Mucosa of stomach (tissue), 1 donor: ENCODE results near the gene CCDC174.

Source experiments
- H3K27me3 ChIP-seq: one replicate; pipeline ENCODE4 v1.7.0; 2013; ENCODE audit warnings: mild to moderate bottlenecking, low read length; ENCODE audit not compliant: control insufficient read depth, insufficient read depth
- H3K36me3 ChIP-seq: one replicate; pipeline ENCODE4 v1.7.0; 2013; ENCODE audit warnings: low read length; ENCODE audit not compliant: control insufficient read depth, insufficient read depth
- H3K4me1 ChIP-seq: one replicate; pipeline ENCODE4 v1.7.0; 2013; ENCODE audit warnings: mild to moderate bottlenecking, low read length; ENCODE audit not compliant: control insufficient read depth, insufficient read depth
- H3K4me3 ChIP-seq: one replicate; pipeline ENCODE4 v1.7.0; 2013; ENCODE audit warnings: low read length
- H3K9ac ChIP-seq: one replicate; pipeline ENCODE4 v1.7.0; 2013; ENCODE audit warnings: mild to moderate bottlenecking, low read length, moderate library complexity
- H3K9me3 ChIP-seq: one replicate; pipeline ENCODE4 v1.7.0; 2013; ENCODE audit warnings: mild to moderate bottlenecking, low read length, moderate library complexity; ENCODE audit not compliant: control insufficient read depth
- donor health status: Pancreatic carcinoma.

The CCDC174 gene

GRCh38 chr3:14691239-14691638, 39.7 kb downstream of the CCDC174 start:
- H3K4me3 ChIP-seq: no peak overlapping the region
- H3K4me1 ChIP-seq: no peaks in the 10 kb centered on the region
- H3K27me3 ChIP-seq: peaks cover 5% of the 10 kb centered on the region
- H3K9me3 ChIP-seq: no peaks in the 10 kb centered on the region
- H3K36me3 ChIP-seq: no peaks in the 10 kb centered on the region
- H3K9ac ChIP-seq: no peak overlapping the region

- Histone ChIP-seq H3K9me3 (no peaks in the 10 kb centered on the region), H3K4me1 (no peaks in the 10 kb centered on the region), H3K27me3 (peaks cover 5% of the 10 kb centered on the region), H3K9ac (no peak overlapping the region), H3K36me3 (no peaks in the 10 kb centered on the region), H3K4me3 (no peak overlapping the region)
Measured at GRCh38 chr3:14691719-14692118, 40.2 kb downstream of the CCDC174 start.

GRCh38 chr3:14698601-14699244, 47.2 kb downstream of the CCDC174 start:
- Histone ChIP-seq H3K4me1 (no peaks in the 10 kb centered on the region), H3K9ac (no peak overlapping the region), H3K9me3 (no peaks in the 10 kb centered on the region), H3K27me3 (no peaks in the 10 kb centered on the region), H3K36me3 (no peaks in the 10 kb centered on the region), H3K4me3 (no peak overlapping the region)

GRCh38 chr3:14699643-14700042, 48.1 kb downstream of the CCDC174 start:
- Histone ChIP-seq H3K4me1 (no peaks in the 10 kb centered on the region), H3K36me3 (no peaks in the 10 kb centered on the region), H3K4me3 (no peak overlapping the region), H3K27me3 (no peaks in the 10 kb centered on the region), H3K9ac (no peak overlapping the region), H3K9me3 (no peaks in the 10 kb centered on the region)

- H3K4me3 ChIP-seq: no peak overlapping the region
- H3K9me3 ChIP-seq: no peaks in the 10 kb centered on the region
- no peaks in the 10 kb centered on the region for H3K27me3 ChIP-seq
- no peaks in the 10 kb centered on the region for H3K4me1 ChIP-seq
- H3K36me3 ChIP-seq: no peaks in the 10 kb centered on the region
- H3K9ac ChIP-seq: no peak overlapping the region
Measured at GRCh38 chr3:14700891-14701290, 49.3 kb downstream of the CCDC174 start.

GRCh38 chr3:14701676-14702075, 50.1 kb downstream of the CCDC174 start:
- Histone ChIP-seq H3K9ac (no peak overlapping the region), H3K4me1 (no peaks in the 10 kb centered on the region), H3K27me3 (no peaks in the 10 kb centered on the region), H3K9me3 (no peaks in the 10 kb centered on the region), H3K4me3 (no peak overlapping the region), H3K36me3 (no peaks in the 10 kb centered on the region)

GRCh38 chr3:14703128-14703750, 51.7 kb downstream of the CCDC174 start:
- no peaks in the 10 kb centered on the region for H3K9me3 ChIP-seq
- H3K4me3 ChIP-seq: no peak overlapping the region
- H3K9ac ChIP-seq: no peak overlapping the region
- H3K4me1 ChIP-seq: no peaks in the 10 kb centered on the region
- no peaks in the 10 kb centered on the region for H3K27me3 ChIP-seq
- no peaks in the 10 kb centered on the region for H3K36me3 ChIP-seq

GRCh38 chr3:14703791-14704190, 52.2 kb downstream of the CCDC174 start:
- Histone ChIP-seq H3K9ac (no peak overlapping the region), H3K9me3 (no peaks in the 10 kb centered on the region), H3K36me3 (no peaks in the 10 kb centered on the region), H3K27me3 (no peaks in the 10 kb centered on the region), H3K4me3 (no peak overlapping the region), H3K4me1 (no peaks in the 10 kb centered on the region)

- Histone ChIP-seq H3K9me3 (no peaks in the 10 kb centered on the region), H3K27me3 (no peaks in the 10 kb centered on the region), H3K4me3 (no peak overlapping the region), H3K36me3 (no peaks in the 10 kb centered on the region), H3K4me1 (no peaks in the 10 kb centered on the region), H3K9ac (no peak overlapping the region)
Measured at GRCh38 chr3:14706096-14706495, 54.5 kb downstream of the CCDC174 start.

GRCh38 chr3:14716591-14716990, 65.0 kb downstream of the CCDC174 start:
- no peak overlapping the region for H3K4me3 ChIP-seq
- H3K4me1 ChIP-seq: no peaks in the 10 kb centered on the region
- H3K9ac ChIP-seq: no peak overlapping the region
- no peaks in the 10 kb centered on the region for H3K27me3 ChIP-seq
- H3K9me3 ChIP-seq: no peaks in the 10 kb centered on the region
- no peaks in the 10 kb centered on the region for H3K36me3 ChIP-seq

- Histone ChIP-seq H3K9me3 (no peaks in the 10 kb centered on the region), H3K36me3 (no peaks in the 10 kb centered on the region), H3K4me1 (no peaks in the 10 kb centered on the region), H3K27me3 (no peaks in the 10 kb centered on the region), H3K4me3 (no peak overlapping the region), H3K9ac (no peak overlapping the region)
Measured at GRCh38 chr3:14717307-14717706, 65.7 kb downstream of the CCDC174 start.

GRCh38 chr3:14718539-14718938, 67.0 kb downstream of the CCDC174 start:
- Histone ChIP-seq H3K4me3 (no peak overlapping the region), H3K36me3 (no peaks in the 10 kb centered on the region), H3K4me1 (no peaks in the 10 kb centered on the region), H3K9ac (no peak overlapping the region), H3K9me3 (no peaks in the 10 kb centered on the region), H3K27me3 (no peaks in the 10 kb centered on the region)
